ENCODE results near the gene CCNY. TPM values are rescaled to one million over a fixed set of nuclear protein-coding genes. Genes with fewer than 3 reads are reported as not detected.
"Not testable (repeated sequence)": the region's sequence is repeated elsewhere in the genome, so short reads cannot be mapped to it uniquely, and the experiment has no call there.

The CCNY gene
- total RNA-seq, 8 experiments from 2014 or later: 24.8 to 57.1 (median 32.4) TPM

- Histone ChIP-seq H3K4me3 (no peak overlapping the region), H3K27ac (peak overlapping the region; percentile 19 to 31), H3K4me1 (replicated peaks in 1 of 2) (peaks cover 33 to 39% of the 10 kb centered on the region in 2 donors)
- 0 to 92% (median 63%) methylated on average over 1 to 3 of the region's 4 CpGs; no CpG with 5 or more reads in 2 of the 10 experiments for WGBS, 10 experiments
- ATAC-seq (replicated peaks in 6 of 8): peak in 5 of 8 experiments; percentile 79 to 90 (median 85)
- in situ Hi-C loops (cut with MboI; ENCODE audit: low pct_unique_long_range_greater_than_20kb in 2 of 9, low sequenced_read_pairs in 9 of 9, unreplicated experiment in 9 of 9): no loop called here
Measured at GRCh38 chr10:35412003-35412723, 75.9 kb downstream of the CCNY start.

- H3K4me1 ChIP-seq (replicated peaks in 1 of 2): peaks cover 33 to 40% of the 10 kb centered on the region in 2 donors
- H3K4me3 ChIP-seq: no peak overlapping the region
- H3K27ac ChIP-seq: peak overlapping the region; percentile 19 to 31
- in situ Hi-C loops (cut with MboI; ENCODE audit: low pct_unique_long_range_greater_than_20kb in 2 of 9, low sequenced_read_pairs in 9 of 9, unreplicated experiment in 9 of 9): no loop called here
- peak in 1 of 8 experiments; percentile 19 for ATAC-seq (replicated peaks in 6 of 8)
- 44 to 90% (median 84%) methylated on average over 2 to 4 of the region's 4 CpGs; no CpG with 5 or more reads in 1 of the 10 experiments for WGBS, 10 experiments
Measured at GRCh38 chr10:35412900-35413491, 76.7 kb downstream of the CCNY start.

GRCh38 chr10:35413985-35414861 is 77.9 kb downstream of the CCNY start:
- H3K4me3 ChIP-seq: no peak overlapping the region
- 33 to 100% (median 92%) methylated on average over 1 to 8 of the region's 12 CpGs for WGBS, 10 experiments
- H3K4me1 ChIP-seq (replicated peaks in 1 of 2): peaks cover 33 to 39% of the 10 kb centered on the region in 2 donors
- peak in 5 of 8 experiments; percentile 19 to 60 (median 32) for ATAC-seq (replicated peaks in 6 of 8)
- no peak overlapping the region for H3K27ac ChIP-seq
- in situ Hi-C loops (cut with MboI; ENCODE audit: low pct_unique_long_range_greater_than_20kb in 2 of 9, low sequenced_read_pairs in 9 of 9, unreplicated experiment in 9 of 9): no loop called here

- peaks cover 33 to 37% of the 10 kb centered on the region in 2 donors for H3K4me1 ChIP-seq (replicated peaks in 1 of 2)
- 70 to 100% (median 94%) methylated on average over 1 to 3 of the region's 5 CpGs; no CpG with 5 or more reads in 5 of the 10 experiments for WGBS, 10 experiments
- in situ Hi-C loops (cut with MboI; ENCODE audit: low pct_unique_long_range_greater_than_20kb in 2 of 9, low sequenced_read_pairs in 9 of 9, unreplicated experiment in 9 of 9): no loop called here
- no peak overlapping the region for H3K27ac ChIP-seq
- no peak overlapping the region for H3K4me3 ChIP-seq
- no peak for ATAC-seq (replicated peaks in 6 of 8)
Measured at GRCh38 chr10:35415505-35415904, 79.2 kb downstream of the CCNY start.

DNA sequence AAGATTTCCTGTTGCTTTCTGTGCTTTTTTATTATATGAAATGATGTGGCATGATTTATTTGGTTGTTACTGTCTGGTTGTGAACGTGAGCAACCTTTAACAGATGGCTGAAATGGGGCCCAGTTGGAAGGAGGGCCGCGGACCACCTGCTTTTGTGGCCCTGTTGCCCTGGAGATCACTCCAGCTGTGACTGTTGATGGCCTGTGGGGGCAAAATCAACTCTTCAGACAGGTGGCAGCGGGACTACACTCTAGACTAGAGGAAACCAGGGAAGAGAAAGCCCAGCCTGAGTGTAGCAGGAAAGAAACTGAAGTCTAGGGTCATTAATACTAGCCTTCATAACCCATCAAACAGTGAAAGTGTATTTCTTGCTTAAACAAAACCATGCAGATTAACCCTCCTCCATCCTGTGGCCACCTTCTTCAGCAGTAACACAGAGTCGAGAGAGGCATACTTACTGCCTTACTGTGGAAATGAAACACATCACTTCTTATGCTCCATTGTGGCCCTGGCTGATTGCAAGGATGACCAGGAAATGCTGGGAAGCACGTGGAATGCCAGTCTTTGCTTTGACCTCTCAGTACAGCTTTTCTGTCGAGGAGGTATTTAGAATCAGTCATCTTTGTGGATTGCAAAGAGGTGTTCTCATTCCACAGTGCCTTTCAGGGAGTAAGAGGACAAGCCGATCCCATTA is 80.5 kb downstream of the CCNY start:
- peaks cover 36 to 43% of the 10 kb centered on the region in 2 donors for H3K4me1 ChIP-seq (replicated peaks in 1 of 2)

DNA sequence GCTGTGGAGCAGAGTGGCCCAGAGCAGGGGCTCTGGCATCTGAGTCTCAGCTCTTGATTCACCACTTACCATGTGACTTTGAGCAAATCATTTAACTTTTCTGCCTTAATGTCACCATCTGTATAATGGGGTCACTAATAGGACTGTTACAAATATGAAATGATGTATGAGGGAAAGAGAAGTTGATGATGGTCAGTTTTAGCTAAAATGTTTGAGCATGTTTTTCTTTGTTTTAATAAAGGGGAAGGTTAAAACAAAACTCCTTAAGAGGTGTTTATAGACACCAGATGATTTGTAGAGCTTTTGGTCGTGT is 81.0 kb downstream of the CCNY start:
- H3K4me1 ChIP-seq (replicated peaks in 1 of 2): peaks cover 36 to 43% of the 10 kb centered on the region in 2 donors

More for the DNA sequence above, 80.5 kb downstream of the CCNY start:
- H3K27ac ChIP-seq: no peak overlapping the region
- in situ Hi-C loops (cut with MboI; ENCODE audit: low pct_unique_long_range_greater_than_20kb in 2 of 9, low sequenced_read_pairs in 9 of 9, unreplicated experiment in 9 of 9): no loop called here
- 30 to 95% (median 60%) methylated on average over 1 to 8 of the region's 8 CpGs; no CpG with 5 or more reads in 1 of the 10 experiments for WGBS, 10 experiments
- no peak overlapping the region for H3K4me3 ChIP-seq
- ATAC-seq (replicated peaks in 6 of 8): peak in 1 of 8 experiments; percentile 3

GRCh38 chr10:35417795-35418194 is 81.5 kb downstream of the CCNY start:
- in situ Hi-C loops (cut with MboI; ENCODE audit: low pct_unique_long_range_greater_than_20kb in 2 of 9, low sequenced_read_pairs in 9 of 9, unreplicated experiment in 9 of 9): no loop called here
- H3K27ac ChIP-seq: no peak overlapping the region

More for the DNA sequence above, 81.0 kb downstream of the CCNY start:
- 0 to 100% (median 52%) methylated on average over 1 of the region's 1 CpG; no CpG with 5 or more reads in 2 of the 10 experiments for WGBS, 10 experiments
- no peak overlapping the region for H3K4me3 ChIP-seq
- ATAC-seq (replicated peaks in 6 of 8): no peak
- in situ Hi-C loops (cut with MboI; ENCODE audit: low pct_unique_long_range_greater_than_20kb in 2 of 9, low sequenced_read_pairs in 9 of 9, unreplicated experiment in 9 of 9): no loop called here
- H3K27ac ChIP-seq: no peak overlapping the region

GRCh38 chr10:35418580-35418979 is 82.3 kb downstream of the CCNY start:
- ATAC-seq (replicated peaks in 6 of 8); in situ Hi-C loops (cut with MboI; ENCODE audit: low pct_unique_long_range_greater_than_20kb in 2 of 9, low sequenced_read_pairs in 9 of 9, unreplicated experiment in 9 of 9); H3K27ac ChIP-seq; H3K4me3 ChIP-seq: not testable (repeated sequence)
- H3K4me1 ChIP-seq (replicated peaks in 1 of 2): peaks cover 31 to 40% of the 10 kb centered on the region in 2 donors
- WGBS, 10 experiments: 88 to 100% (median 99%) methylated on average over 1 to 7 of the region's 10 CpGs; no CpG with 5 or more reads in 4 of the 10 experiments

More at GRCh38 chr10:35417795-35418194, 81.5 kb downstream of the CCNY start:
- ATAC-seq (replicated peaks in 6 of 8): no peak
- no peak overlapping the region for H3K4me3 ChIP-seq
- peaks cover 36 to 44% of the 10 kb centered on the region in 2 donors for H3K4me1 ChIP-seq (replicated peaks in 1 of 2)

GRCh38 chr10:35420044-35420443 is 83.7 kb downstream of the CCNY start:
- Histone ChIP-seq H3K4me1 (replicated peaks in 1 of 2) (peaks cover 37 to 46% of the 10 kb centered on the region in 2 donors), H3K4me3 (no peak overlapping the region), H3K27ac (no peak overlapping the region)
- no peak for ATAC-seq (replicated peaks in 6 of 8)
- in situ Hi-C loops (cut with MboI; ENCODE audit: low pct_unique_long_range_greater_than_20kb in 2 of 9, low sequenced_read_pairs in 9 of 9, unreplicated experiment in 9 of 9): no loop called here
- 77 to 88% (median 87%) methylated on average over 1 to 2 of the region's 2 CpGs; no CpG with 5 or more reads in 6 of the 10 experiments for WGBS, 10 experiments

DNA sequence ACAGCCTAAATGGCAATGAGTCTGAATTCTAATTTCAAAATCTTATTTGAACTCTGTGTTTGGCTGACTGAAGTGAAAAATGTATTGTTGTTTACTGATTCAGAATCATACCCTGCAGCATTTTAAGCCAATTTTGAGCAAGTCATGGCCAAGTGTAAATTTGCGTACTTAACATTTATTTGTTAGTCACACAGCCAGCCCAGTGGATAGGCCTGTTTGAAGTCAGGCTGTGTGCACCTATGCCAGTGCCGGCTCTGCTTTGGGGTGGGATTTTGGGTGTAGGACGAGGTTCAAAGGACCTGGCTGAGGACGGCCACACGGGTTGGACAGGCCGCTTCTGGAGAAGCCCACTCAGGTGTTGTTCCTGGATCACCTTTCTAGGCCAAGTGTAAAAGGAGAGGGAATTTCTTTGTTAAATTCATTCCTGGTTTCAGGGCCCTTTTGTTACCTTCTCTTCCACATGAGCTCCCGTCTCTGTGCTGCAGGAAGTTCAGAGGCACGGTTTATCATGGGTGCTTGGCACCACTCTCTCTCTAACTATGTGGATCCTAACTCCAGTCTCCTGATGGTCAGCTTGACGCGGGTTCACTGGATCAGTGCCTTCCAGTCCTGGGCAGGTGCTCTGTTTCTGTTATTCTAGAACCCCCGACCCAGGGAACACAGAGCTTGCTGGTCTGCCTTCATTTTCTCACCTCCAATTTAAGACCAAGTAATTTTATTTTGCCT is 84.7 kb downstream of the CCNY start:
- no peak overlapping the region for H3K4me3 ChIP-seq
- 0 to 100% (median 88%) methylated on average over 1 to 8 of the region's 11 CpGs; no CpG with 5 or more reads in 2 of the 10 experiments for WGBS, 10 experiments
- peak; percentile 6 to 78 (median 40) for ATAC-seq (replicated peaks in 6 of 8)
- peaks cover 47 to 54% of the 10 kb centered on the region in 2 donors for H3K4me1 ChIP-seq (replicated peaks in 1 of 2)
- H3K27ac ChIP-seq: peak overlapping the region; percentile 18 to 53
- in situ Hi-C loops (cut with MboI; ENCODE audit: low pct_unique_long_range_greater_than_20kb in 2 of 9, low sequenced_read_pairs in 9 of 9, unreplicated experiment in 9 of 9): no loop called here

DNA sequence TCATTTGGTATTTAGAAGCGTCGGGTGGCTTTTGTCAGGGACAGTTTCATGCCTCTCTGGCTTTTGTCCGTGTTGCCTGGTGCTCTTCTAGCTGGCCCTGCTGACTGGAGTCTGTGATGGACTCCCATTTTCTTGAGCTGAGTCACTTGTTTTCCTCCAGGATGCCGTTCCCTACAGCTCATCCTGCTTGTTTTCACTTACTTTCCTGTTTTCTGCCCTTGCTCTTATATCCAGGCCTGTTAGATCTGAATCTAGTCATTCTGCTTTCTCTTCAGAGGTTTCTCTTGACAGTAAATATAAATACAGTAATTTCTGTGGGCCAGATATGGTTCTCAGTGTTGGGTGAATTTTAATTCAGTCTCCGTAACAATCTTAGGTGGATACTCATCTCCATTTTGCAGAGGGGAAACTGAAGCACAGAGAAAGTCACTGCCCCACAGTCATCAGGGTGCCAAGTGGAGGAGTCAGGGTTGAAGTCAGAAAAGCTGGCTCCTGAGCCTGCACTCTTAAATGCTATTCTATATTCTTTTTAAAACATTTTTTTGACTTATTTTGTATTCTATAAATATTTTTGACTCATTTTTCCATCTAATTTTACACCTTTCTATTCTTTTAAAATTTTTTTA is 85.4 kb downstream of the CCNY start:
- Histone ChIP-seq H3K27ac (peak overlapping the region; percentile 18 to 53), H3K4me3 (no peak overlapping the region), H3K4me1 (replicated peaks in 1 of 2) (peaks cover 49 to 59% of the 10 kb centered on the region in 2 donors)
- in situ Hi-C loops (cut with MboI; ENCODE audit: low pct_unique_long_range_greater_than_20kb in 2 of 9, low sequenced_read_pairs in 9 of 9, unreplicated experiment in 9 of 9): no loop called here
- ATAC-seq (replicated peaks in 6 of 8): peak; percentile 22 to 92 (median 81)
- WGBS, 10 experiments: 0 to 68% (median 34%) methylated on average over 1 to 5 of the region's 5 CpGs

All from motor neuron (in vitro differentiated cells).